A549 treated with AZD9567 at 1 μM for 4 hours (cell line): ENCODE results near the gene TMEM108. TPM values are rescaled to one million over a fixed set of nuclear protein-coding genes. Genes with fewer than 3 reads are reported as not detected.

Source experiments
- total RNA-seq: library from RNA; stranded (reverse); fragments of 200-300 nt; extraction: Qiagen RNA extraction; gene quantifications from 5 replicates; pipeline ENCODE4 v1.2.3, GENCODE V29; 2022; ENCODE audit not compliant: insufficient read depth

Gene TMEM108
- 0.02 to 0.09 TPM in 2 of 5 replicates, not detected in the others for total RNA-seq

DNA sequence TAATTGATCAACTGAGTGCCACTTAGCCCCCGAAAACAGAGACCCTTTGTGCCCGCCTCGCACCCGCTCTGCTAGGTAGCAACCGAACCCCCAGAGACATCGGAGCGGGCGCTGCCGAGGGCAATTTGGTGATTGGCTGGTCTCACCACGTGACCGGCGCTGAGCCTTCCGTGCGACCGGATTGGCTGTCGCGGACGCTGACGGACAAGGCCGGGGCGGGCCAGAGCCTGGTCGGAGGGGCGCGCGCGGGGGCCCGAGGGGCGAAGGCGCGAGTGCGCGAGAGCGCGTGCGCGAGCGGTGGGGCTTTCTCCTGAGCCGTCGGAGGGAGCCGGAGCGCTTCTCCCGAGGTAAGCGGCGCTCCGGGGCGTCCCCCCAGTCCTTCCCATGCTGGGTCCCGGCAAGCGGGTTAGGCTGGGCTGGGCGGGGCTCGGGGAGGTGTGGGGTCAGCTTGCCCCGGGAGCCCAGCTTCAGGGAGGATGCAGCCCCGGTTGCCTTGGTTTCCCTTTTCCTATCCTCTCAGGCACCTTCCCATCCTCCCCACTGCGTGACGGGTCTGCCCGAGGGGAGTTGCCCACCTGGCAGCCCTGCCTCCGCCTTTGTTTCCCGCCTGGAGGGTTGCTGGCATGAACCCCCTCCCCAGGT, at the start of gene TMEM108:
TSS of gene TMEM108 (plus strand) at position 303 of the 642 bp plus-strand sequence.

DNA sequence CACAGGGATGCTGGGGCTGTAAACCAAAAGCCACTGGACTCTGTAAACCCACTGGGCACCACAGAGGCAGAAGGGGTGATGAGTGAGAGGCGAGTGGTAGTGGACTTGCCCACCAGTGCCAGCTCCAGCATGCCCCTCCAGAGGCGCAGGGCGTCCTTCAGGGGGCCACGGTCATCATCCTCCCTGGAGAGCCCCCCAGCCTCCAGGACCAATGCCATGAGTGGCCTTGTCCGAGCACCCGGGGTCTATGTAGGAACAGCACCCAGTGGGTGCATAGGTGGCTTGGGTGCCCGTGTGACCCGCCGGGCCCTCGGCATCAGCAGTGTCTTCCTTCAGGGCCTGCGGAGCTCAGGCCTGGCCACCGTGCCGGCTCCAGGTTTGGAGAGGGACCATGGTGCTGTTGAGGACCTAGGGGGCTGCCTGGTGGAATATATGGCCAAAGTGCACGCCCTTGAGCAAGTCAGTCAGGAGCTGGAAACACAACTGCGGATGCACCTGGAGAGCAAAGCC, 361.9 kb downstream of the TMEM108 start, which contains the start of gene BFSP2:
TSS of gene BFSP2 (plus strand) at position 51 of the 510 bp plus-strand sequence. CDS start at position 79, 28 bp downstream.

